GM23248 (cell line): ENCODE results near the gene HOXD12.

ENCODE experiments used
- EZH2 ChIP-seq: fragments of 200-600 bp; sonication (generic); IDR thresholded peaks from 2 replicates; pipeline ENCODE4 v1.6.1; 2018; ENCODE audit warnings: antibody characterized with exemption, mild to moderate bottlenecking; ENCODE audit not compliant: insufficient read depth, poor library complexity, severe bottlenecking
- EZH2phosphoT487 ChIP-seq: fragments of 200-600 bp; sonication (generic); IDR thresholded peaks from 2 replicates; pipeline ENCODE4 v1.6.1; 2018; ENCODE audit warnings: antibody characterized with exemption, moderate library complexity, mild to moderate bottlenecking, low read depth; ENCODE audit not compliant: insufficient read depth

DNA sequence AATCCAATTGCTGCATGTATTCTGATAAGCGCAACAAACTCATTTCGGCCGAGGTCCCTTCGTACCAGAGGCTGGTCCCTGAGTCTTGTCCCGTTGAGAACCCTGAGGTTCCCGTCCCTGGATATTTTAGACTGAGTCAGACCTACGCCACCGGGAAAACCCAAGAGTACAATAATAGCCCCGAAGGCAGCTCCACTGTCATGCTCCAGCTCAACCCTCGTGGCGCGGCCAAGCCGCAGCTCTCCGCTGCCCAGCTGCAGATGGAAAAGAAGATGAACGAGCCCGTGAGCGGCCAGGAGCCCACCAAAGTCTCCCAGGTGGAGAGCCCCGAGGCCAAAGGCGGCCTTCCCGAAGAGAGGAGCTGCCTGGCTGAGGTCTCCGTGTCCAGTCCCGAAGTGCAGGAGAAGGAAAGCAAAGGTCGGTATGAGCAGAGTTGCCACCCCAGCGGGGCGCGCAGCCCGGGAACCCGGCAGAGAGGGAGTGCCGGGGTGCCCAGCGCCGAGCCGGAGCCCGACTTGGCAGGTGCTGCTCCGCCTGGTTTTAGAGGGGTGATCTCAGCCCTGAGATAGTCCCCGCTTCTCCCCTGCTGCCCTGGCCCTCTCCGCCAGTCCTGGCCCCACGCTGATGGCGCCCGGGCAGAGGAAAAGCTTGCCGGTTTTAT, 17.7 kb downstream of the HOXD12 start:
- TF ChIP-seq EZH2phosphoT487 (no peak), EZH2 (no peak)
